Bronchial epithelial cell (primary cell): Measurements from ENCODE around the gene SKI. TPM values are rescaled to one million over a fixed set of nuclear protein-coding genes. Genes with fewer than 3 reads are reported as not detected.

Experiments
- DNase-seq: peaks from one replicate; pipeline ENCODE4 v3.0.0-alpha.2; 2010; ENCODE audit warnings: low read depth
- FAIRE-seq: peaks from 2 replicates; lab custom pipeline; 2011; peaks lifted over from hg19 to GRCh38; lab: Jason Lieb, UNC
- H3K27me3 ChIP-seq: 2 replicates; pipeline ENCODE4 v1.5.1; 2011; ENCODE audit warnings: low read length; ENCODE audit not compliant: control insufficient read depth, insufficient read depth
- H3K36me3 ChIP-seq: 2 replicates; pipeline ENCODE4 v1.5.1; 2011; ENCODE audit warnings: low read length; ENCODE audit not compliant: control insufficient read depth, insufficient read depth
- H3K4me3 ChIP-seq: 2 replicates; pipeline ENCODE4 v1.5.1; 2011; ENCODE audit warnings: mild to moderate bottlenecking, low read depth, low read length, control low read depth
- CTCF ChIP-seq: IDR thresholded peaks from 2 replicates; pipeline ENCODE4 v1.5.1; 2011; ENCODE audit warnings: mild to moderate bottlenecking, moderate library complexity, low read length, control low read depth, inconsistent platforms; ENCODE audit not compliant: insufficient read depth, severe bottlenecking
- total RNA-seq: library from RNA; depleted of rRNA; stranded (reverse); fragments of >200 nt; gene quantifications from 2 replicates; pipeline ENCODE4 v1.2.1, GENCODE V29; 2014

Gene SKI
- total RNA-seq, 1 donor from 2014 or later = 8.4 TPM

GRCh38 chr1:2249559-2249906 lies 21.4 kb downstream of the SKI start:
- TF ChIP-seq CTCF = no peak
- Histone ChIP-seq H3K27me3 (no peaks in the 10 kb centered on the region), H3K36me3 (peaks cover 7% of the 10 kb centered on the region), H3K4me3 (no peak overlapping the region)
- FAIRE-seq (no peak), DNase-seq (no peak)

GRCh38 chr1:2250721-2251281 lies 22.7 kb downstream of the SKI start:
- DNase-seq = no peak
- Histone ChIP-seq H3K36me3 (peaks cover 10% of the 10 kb centered on the region), H3K4me3 (no peak overlapping the region), H3K27me3 (no peaks in the 10 kb centered on the region)
- FAIRE-seq = no peak
- TF ChIP-seq CTCF = no peak

- H3K4me3 ChIP-seq = no peak overlapping the region
- TF ChIP-seq CTCF = no peak
- no peak for DNase-seq
- no peaks in the 10 kb centered on the region for H3K27me3 ChIP-seq
- FAIRE-seq = no peak
- H3K36me3 ChIP-seq = peaks cover 10% of the 10 kb centered on the region
These were observed 23.2 kb downstream of the SKI start for GRCh38 chr1:2251363-2251762.

- peak; percentile 38 for DNase-seq
- Histone ChIP-seq H3K27me3 (no peaks in the 10 kb centered on the region), H3K4me3 (no peak overlapping the region), H3K36me3 (peaks cover 10% of the 10 kb centered on the region)
- FAIRE-seq = peak; percentile 72
- TF ChIP-seq CTCF = no peak
These were observed 23.7 kb downstream of the SKI start for GRCh38 chr1:2251786-2252185.

- peaks cover 10% of the 10 kb centered on the region for H3K36me3 ChIP-seq
- DNase-seq = no peak
- TF ChIP-seq CTCF = no peak
- no peak overlapping the region for H3K4me3 ChIP-seq
- FAIRE-seq = no peak
- no peaks in the 10 kb centered on the region for H3K27me3 ChIP-seq
These were observed 24.3 kb downstream of the SKI start for GRCh38 chr1:2252423-2252822.

GRCh38 chr1:2253036-2253796 lies 25.1 kb downstream of the SKI start:
- H3K36me3 ChIP-seq = peaks cover 10% of the 10 kb centered on the region
- H3K27me3 ChIP-seq = no peaks in the 10 kb centered on the region
- DNase-seq = no peak
- TF ChIP-seq CTCF = no peak
- no peak for FAIRE-seq
- no peak overlapping the region for H3K4me3 ChIP-seq
